SH-SY5Y (cell line): Measurements from ENCODE around the gene KRT15.

Experiments used
- GATA2 ChIP-seq: IDR thresholded peaks from 2 replicates; pipeline ENCODE4 v1.6.1; 2011; ENCODE audit warnings: mild to moderate bottlenecking, low read depth, low read length
- GATA3 ChIP-seq: IDR thresholded peaks from 2 replicates; pipeline ENCODE4 v1.6.1; 2011; ENCODE audit warnings: low read depth, mild to moderate bottlenecking, low read length, moderate library complexity

Gene KRT15

DNA sequence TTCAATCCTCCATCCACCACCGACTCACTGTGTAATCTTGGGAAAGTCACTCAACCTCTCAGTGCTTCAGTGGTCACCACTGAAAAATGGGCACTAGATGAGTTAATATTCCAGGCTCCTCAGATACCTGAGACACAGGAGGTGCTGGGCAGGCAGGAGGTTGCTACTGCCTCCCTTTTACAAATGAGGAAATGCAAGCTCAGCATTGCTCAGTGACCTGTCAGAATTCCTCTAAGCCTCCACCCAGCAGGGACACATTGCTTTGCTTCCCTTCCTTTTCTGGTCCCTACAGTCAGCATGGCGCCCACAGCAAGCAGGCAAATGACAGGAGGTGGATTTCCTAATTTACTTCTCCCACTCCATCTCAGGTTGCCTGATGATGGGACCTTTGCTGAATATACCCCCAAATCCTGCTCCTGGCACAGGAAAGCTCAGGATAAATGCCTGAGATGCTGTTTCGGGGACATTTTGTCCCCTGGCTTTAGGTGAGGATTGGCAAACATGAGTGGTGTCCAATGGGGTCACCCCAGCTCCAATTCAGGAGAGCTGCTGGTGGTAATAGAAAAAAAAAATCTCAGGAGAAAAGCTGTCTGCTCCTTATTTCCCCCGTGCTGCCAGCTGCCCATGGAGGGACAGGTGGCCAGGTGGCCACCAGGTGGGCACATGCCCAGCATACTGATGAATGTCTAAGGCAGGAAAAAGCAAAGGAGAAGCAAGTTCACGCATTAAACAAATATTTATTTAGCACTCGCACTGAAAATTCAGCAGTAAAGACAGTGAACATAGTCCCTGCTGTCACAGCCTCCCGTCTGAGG lies 8.2 kb downstream of the KRT15 start:
- TF ChIP-seq GATA3 = no peak
- TF ChIP-seq GATA2 = no peak

DNA sequence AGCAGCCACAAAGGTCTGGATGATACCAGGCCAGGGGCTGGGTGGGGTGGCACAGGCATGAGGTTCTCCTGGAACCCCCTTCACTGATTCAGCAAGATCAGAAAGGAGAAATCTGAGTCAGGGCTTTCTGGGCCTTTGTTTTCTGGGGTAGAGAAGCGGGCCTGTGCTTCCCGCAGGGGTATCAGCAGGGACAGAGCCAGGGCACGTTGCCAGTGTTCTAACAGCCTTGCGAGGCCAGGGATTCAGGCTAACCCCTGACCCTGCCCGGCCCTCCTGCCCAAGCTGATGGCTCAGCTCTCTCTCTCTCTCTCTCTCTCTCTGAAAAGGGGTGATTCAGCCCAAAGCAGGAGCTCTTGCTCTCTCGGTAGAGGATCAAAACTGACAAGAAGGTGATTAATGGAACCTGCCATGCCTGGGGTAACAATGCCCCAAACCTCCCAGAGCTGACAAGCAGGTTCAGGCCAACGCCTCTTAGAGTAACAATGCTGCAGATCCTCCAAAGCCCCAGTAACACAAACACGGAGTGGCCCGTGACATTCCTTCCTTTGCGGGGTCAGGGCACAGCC lies 11.3 kb downstream of the KRT15 start:
- no peak for TF ChIP-seq GATA3
- TF ChIP-seq GATA2 = no peak

DNA sequence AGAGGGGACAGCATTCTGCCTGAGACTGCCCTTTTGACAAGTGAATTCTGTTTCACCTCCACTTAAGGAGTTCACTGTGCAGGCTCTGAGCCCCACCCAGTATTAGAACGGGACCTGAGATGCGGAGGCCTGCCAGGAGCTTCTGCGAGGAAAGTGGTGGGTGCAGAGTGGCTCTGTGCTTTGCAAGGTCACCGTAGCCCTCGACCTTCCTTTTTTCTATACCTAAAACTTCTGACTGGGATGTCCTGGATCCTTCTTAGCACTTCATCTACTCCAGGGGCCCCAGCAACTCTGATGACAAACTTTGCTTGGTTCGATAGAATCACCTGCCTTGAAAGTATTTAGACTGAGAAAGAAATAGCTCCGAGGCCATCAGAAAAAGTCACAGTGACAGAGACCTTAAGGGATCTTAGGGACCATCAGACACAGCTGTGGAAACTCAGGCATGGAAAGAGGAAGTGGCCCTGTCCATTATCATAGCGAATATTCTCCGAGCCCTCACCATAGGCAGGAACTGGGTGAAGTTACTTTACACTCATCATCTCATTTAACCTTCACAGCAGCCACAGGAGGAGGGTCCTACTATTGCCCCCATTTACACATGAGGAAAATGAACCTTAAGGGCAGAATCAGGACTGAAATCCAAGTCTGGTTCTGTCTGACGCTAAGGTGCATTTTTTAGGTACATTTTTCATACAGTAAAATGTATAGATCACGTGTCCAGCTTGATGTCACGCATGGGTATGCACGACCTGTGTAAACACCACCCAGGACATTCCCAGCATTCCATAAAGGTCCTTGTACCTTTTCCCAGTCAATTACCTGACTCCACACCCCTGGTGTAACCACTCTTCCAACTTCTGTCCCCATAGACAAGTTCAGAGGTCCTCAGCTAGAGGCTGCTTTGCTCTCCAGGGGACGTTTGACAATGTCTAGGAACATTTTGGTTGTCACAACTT lies 12.6 kb downstream of the KRT15 start:
- TF ChIP-seq GATA2 (no peak), GATA3 (no peak)

DNA sequence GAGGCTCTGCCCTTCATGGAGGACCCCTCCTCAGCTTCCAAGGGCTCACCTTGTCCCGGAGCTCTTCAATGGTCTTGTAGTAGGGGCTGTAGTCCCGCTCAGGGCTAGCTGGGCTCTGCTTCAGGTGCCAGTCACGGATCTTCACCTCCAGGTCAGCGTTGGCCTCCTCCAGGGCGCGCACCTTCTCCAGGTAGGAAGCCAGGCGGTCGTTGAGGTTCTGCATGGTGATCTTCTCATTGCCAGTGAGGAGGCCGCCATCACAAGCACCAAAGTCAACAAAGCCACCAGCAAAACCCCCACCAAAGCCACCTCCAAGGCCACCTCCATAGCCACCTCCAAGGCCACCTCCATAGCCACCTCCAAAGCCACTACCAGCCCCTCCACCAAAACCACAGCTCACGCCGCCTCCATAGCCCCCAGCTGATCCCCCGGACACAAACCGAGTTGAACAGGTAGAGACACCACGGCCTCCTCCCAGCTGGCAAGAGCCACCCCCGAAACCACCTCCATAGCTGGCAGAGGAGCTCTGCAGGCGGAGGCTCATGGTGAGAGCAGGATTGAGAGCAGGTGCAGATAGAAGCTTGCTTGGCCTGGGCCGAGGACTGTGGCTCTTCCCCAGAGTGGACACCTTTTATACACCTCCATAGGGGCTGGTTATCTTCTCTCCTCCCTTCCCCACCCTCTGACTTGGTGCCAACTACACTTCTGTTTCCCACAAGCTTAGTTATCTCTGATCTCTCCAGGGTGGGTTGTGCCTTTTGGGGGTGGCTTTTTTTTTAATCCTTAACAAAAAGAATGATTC lies 13.5 kb downstream of the KRT15 start, which contains the start of gene KRT13:
Gene KRT13, minus strand, starts transcription at position 606 of the 802 bp plus-strand sequence. Its CDS starts 62 bp downstream, at position 544.
- TF ChIP-seq GATA2 (no peak), GATA3 (no peak)

DNA sequence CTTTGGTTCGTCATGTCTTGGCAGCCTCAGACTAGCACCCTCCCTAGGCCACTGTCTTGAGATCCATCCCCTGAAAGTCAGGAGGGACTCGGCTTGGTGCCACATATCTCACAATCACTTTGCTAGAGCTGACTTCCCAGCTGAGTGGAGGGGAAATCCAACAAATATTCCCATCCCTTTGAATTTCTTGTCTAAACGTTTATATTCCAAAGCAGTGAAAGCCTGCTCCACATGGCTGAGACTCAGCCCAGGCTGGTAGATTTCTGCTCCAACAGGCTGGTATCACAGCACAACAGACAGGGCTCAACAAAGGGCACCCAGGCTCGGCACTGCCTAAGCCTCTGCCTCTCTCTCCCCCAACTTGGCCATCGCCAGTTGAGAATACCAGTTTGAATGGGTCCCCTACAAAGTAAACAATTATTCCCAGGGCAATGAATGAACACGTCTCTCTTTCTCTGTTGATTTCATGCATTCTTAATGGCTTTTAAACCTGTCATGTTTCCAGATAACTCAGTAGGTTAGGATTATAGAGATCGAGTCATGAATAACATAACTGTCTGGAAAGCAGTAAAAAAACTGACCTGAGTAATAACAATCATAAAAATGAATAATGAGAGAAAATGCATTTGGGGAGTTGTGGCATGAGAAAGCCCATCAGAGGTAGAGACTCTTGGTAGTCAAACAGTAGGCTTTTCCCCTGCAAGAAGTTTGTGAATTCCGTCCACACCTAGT lies 14.3 kb downstream of the KRT15 start:
- no peak for TF ChIP-seq GATA3
- TF ChIP-seq GATA2 = no peak

DNA sequence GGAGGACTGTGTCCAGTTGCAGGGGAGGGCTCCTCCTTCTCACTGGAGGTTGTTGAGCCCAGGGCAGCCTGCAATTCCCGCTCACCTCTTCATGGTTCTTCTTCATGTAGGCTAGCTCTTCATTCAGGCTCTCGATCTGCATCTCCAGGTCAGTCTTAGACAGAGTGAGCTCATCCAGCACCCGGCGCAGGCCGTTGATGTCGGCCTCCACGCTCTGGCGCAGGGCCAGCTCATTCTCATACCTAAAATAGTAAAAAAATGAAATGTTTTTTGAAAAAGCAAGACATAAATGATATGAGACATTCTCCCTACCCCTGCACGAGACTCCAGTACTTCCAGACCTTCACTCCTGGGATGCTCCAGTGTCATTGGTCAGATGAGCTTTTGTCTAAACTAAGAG lies 15.5 kb downstream of the KRT15 start:
- no peak for TF ChIP-seq GATA3
- no peak for TF ChIP-seq GATA2

DNA sequence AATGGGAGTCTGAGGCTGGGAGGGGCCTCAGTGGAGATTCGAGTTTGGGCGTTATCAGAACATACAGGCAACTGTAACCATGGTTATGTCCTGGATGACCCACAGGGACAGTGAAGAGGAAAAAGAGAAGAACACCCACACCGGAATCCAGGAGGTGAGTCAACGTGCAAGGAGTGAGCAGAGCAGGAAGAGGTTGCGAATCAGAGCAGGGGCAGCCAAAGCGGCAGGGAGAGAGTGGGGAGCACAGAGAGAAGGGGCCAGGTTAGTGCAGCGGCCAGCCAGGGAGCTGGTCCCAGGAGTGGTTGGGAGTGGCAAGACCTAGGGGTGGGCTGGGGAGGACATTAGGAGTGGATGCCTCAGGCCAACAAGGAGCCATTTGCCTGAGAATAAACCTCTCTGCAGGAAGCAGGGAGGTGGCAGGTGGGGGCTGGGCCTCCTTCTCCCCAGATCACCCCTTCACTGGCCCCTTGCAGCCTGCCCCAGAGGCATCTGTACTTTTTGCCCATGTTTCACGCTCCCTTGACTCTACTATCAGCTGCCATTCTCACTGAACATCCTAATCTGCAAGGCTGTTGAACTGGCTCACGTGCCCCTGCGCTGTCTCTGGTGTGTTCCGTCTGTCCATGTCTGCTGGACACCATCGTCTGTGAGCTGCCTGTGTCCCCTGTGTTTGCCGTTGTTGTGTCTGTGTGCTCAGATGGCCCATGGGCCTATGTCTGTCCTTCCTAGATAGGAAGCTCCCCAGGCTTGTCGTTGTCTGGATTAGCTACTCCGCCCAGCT lies 18.4 kb downstream of the KRT15 start:
- TF ChIP-seq GATA3 (no peak), GATA2 (no peak)

DNA sequence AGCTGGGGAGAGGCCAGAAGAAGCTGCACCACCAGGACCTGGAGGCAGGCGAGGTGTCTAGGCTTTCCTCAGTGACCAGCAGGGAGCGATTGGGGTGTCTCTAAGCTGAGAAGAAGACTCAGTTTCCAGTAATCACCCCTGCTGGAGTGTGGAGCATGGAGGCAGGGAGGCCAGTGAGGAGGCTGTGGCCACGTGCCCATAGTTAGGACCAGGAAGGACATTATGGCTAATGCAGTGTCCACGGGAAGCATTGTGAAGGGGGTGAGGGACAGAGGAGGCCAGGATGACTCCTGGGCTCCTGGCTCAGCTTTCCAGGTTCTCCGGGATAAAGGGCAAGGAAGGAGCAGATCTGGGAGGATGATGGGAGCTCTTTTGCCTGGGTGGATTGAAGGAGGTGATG lies 19.0 kb downstream of the KRT15 start:
- TF ChIP-seq GATA2 (no peak), GATA3 (no peak)

DNA sequence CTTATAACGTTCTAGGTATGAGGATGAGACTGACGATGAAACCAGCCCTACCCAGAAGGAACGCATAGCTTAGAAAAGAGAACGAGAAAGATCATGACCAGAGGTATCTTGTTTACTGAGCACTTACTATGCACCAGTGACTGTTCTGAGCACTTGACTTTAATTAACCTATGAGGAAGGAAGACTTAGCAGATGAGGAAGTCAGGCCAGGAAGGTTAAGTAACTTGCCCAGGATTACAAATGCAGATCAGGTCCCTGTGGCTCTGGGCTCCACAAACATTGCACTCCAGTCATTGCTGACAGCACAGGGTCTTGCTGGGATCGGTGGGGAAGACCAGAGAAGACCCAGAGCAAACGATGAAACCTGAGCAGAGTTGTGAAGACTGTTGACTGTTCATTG lies 20.4 kb downstream of the KRT15 start:
- TF ChIP-seq GATA2 = no peak
- no peak for TF ChIP-seq GATA3

DNA sequence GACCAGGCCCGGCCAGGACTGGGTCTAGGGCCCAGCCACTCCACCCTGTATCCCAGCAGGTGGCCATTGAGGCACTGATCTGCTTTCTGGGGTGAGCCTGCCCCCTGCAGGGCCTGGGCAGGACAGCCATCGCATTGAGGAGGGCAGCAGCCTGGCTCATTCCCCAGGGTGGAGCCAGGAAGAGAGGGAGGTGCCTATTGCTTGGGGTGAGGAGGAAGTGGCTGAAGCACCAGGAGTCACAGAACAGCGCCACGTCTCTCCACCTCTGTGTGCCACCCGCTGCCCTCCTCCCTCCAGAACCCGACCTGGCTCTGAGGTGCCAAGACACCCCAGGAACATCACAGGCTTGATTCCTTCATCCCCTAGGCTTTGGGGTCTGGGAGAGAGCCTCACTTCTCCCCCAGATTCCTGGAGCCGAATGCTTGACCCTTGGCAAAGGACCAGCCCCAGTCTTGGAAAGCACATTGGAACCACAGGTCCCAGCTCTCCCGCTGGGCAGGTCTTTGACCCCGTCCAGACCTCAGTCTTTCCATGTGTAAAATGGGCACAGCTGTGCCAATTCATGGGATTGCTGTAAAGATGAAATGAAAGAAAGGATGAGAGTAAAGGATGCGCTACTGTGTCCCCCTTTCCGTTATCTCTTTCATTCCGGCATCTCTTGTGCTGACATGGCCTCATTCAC lies 21.7 kb downstream of the KRT15 start:
- TF ChIP-seq GATA2 (no peak), GATA3 (no peak)

DNA sequence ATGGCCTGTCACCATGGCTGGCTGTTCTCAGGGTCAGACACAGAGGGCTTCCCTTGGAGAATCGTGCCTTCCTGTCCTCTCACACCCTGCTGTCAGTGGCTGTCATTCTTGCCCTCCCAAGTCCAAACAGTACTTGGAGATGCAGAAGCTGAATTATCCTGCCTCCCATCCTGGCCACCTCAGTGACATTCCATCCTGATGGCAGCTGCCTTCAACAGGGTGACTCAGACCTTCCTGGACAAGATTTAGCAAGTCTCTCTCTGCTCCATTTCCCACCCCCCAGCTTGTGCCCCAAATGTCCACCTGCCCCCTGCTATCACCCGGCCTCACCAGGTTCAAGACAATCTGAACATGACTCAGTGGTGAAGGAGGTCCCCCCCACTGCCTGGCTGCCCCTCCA lies 24.2 kb downstream of the KRT15 start:
- TF ChIP-seq GATA2 = no peak
- TF ChIP-seq GATA3 = no peak

DNA sequence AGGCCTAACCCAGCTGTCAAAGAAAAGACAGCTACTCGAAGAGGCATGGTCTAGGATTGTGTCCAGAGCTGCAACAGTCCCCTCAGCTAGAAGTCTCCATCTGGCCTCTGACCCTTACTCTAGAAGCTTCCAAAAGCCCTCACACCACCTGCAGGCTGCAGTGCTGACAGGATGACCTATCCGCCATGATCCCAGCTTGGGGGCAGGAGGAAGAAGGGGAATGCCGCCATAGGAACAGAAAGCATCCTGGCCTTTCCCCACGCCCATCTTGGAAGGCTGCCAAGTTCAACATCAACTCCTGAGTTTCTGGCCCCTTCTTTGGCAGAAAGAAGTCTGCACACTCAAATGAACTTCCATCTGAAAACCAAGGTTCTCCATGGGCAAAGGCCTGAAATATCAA lies 25.9 kb downstream of the KRT15 start:
- no peak for TF ChIP-seq GATA2
